ENCODE results near the gene FOXD1.

GRCh38 chr5:73485715-73486114, 37.1 kb upstream of the FOXD1 start:
- no peak for TF ChIP-seq PURB (CRISPR knock-in tag; IDR thresholded peaks at IDR 0.05; ENCODE audit: low read depth)
- TF ChIP-seq SPI1 (IDR thresholded peaks at IDR 0.05; ENCODE audit: borderline replicate concordance, low read depth, low read length), result no peak

Data from K562 (cell line).